Panc1 (cell line): Measurements from ENCODE around the gene COG7.

Experiments used
- POLR2AphosphoS5 ChIP-seq: IDR thresholded peaks from 2 replicates; pipeline ENCODE4 v1.6.1; 2012; ENCODE audit warnings: mild to moderate bottlenecking, low read depth, low read length, moderate library complexity
- SIN3A ChIP-seq: IDR thresholded peaks from 2 replicates; pipeline ENCODE4 v1.6.1; 2012; ENCODE audit warnings: low read depth, mild to moderate bottlenecking, low read length, moderate library complexity, borderline replicate concordance; ENCODE audit not compliant: insufficient read depth
- TF ChIP-seq, protein P1 (sequence below): fragments of 450-650 bp; IDR thresholded peaks from 2 replicates; pipeline ENCODE4 v1.5.1; 2017; ENCODE audit warnings: mild to moderate bottlenecking

DNA sequence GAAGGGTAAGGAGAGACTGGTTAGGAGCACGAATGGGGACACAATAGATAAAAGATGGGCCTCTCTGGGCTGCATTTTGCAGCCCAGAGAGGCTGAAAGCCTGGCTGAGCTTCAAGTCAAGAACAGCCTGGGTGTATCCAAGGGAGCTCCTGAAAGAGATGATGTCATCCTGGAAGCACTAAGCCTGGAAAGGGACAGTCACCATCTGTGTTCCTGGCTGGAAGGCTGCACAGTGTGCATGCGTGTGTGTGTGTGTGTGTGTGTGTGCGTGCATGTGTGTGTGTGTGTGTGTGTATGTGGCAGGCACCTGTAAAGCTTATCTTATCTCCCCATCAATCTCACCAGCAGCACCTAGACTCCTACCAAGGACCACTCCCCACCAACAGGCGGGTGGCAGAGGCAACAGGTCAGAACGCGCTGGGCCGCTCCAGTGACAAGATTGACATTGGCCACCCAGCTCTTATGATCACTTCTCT, 44.1 kb downstream of the COG7 start:
- TF ChIP-seq, protein P1, sequence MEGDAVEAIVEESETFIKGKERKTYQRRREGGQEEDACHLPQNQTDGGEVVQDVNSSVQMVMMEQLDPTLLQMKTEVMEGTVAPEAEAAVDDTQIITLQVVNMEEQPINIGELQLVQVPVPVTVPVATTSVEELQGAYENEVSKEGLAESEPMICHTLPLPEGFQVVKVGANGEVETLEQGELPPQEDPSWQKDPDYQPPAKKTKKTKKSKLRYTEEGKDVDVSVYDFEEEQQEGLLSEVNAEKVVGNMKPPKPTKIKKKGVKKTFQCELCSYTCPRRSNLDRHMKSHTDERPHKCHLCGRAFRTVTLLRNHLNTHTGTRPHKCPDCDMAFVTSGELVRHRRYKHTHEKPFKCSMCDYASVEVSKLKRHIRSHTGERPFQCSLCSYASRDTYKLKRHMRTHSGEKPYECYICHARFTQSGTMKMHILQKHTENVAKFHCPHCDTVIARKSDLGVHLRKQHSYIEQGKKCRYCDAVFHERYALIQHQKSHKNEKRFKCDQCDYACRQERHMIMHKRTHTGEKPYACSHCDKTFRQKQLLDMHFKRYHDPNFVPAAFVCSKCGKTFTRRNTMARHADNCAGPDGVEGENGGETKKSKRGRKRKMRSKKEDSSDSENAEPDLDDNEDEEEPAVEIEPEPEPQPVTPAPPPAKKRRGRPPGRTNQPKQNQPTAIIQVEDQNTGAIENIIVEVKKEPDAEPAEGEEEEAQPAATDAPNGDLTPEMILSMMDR: no peak
- TF ChIP-seq POLR2AphosphoS5 (no peak), SIN3A (no peak)
